Ureter (tissue), 1 donor: ENCODE measurements around the gene SNAP25. TPM values are rescaled to one million over a fixed set of nuclear protein-coding genes. Genes with fewer than 3 reads are reported as not detected.

Experiments used
- DNase-seq: peaks from one replicate; pipeline ENCODE4 v3.0.0-alpha.2; 2020; ENCODE audit warnings: low spot score
- total RNA-seq: library from RNA; stranded (reverse); gene quantifications from one replicate; pipeline ENCODE4 v1.2.4, GENCODE V29; 2023
- donor health status: DM: yes; HTN: yes; CAD: no.

The SNAP25 gene
- total RNA-seq, 1 donor from 2014 or later, result 16.3 TPM

DNA sequence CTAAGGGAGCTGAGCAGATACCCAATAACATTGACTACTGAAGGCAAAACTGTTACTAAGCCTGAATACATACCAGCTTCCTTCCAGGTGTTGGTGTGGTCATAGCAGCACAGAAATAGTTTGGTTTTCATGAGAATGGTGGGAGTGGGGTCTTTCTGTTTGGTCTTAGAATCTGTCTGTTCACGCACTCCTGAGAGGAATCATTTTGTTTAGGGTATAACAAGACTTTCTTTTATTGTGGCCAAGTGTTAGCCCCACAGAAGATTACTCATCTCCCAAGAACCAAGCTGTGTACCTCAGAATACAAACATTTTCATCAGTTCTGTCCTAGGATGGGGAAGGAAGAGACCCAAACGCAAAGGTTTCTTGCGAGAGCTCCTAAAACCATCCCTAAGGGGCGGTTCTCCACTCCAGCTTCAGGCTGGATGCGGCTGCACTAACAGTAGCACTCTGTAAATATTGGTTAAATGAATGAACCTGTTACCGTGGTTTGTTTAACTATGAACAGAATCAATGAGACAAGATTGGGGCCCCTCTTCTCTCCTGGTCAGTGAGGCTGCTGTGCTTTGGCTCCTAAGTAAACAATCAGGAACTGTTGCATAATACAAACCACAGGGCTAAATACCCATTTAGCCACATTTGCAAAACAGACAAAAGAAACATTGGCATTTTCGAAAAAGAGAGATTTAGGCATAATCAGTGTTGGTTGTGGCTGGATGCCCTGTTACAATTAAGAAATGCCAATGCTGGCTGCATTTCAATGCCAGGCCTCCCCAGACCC is 44.9 kb downstream of the SNAP25 start:
- DNase-seq, result no peak

DNA sequence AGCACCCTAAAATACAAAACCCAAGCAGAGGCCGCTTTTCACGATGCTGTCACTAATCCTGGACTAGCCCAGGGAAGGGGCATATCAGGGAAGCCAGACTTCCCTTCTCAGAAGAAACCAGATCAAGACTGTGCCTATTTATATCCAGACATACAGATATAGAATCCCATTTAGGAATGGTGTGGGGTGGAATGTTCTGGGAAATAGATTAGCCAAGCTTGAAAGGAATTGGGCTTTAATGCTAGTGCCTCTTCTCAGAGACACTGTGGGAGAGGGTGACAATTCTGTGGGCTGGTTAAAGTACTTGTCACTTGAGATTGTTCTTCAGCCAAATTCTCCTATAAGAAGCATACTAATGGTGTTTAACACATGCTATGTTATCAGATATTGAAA is 45.5 kb downstream of the SNAP25 start:
- DNase-seq, result no peak

DNA sequence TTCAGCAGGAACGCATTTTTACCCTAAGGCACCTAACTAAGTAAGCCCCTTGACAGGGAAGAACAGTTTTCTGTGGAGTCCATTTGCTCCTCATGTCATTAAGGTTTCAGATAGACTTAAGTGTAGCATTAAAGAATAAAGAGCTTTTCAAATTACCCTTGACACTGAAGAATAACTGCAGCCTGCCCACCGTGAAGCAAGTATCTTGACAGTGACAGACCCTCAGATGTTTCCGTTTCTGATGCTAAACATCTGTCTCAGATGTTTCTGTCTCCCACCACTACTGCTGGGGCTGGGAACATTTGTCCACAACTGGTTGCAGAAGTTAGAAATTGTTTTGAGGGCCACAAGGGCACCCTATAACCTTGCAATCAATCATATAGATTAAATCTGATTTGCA is 50.0 kb downstream of the SNAP25 start:
- DNase-seq, result no peak

DNA sequence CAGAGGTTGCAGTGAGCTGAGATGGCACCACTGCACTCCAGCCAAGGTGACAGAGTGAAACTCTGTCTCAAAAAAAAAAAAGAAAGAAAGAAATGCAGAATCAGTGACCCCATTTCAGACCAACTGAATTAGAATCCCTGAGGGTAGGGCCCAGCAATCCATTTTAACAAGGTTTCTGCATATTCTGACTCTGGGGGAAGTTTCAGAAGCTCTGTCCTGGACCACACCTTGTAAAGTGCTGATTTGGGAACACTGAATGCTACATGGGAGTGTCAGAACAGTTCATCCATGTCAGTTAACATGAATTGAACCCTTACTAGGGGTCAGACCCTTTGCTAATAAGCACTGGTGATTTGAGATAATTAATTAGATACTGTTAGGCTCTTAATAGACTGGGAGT is 52.0 kb downstream of the SNAP25 start:
- DNase-seq, result no peak

DNA sequence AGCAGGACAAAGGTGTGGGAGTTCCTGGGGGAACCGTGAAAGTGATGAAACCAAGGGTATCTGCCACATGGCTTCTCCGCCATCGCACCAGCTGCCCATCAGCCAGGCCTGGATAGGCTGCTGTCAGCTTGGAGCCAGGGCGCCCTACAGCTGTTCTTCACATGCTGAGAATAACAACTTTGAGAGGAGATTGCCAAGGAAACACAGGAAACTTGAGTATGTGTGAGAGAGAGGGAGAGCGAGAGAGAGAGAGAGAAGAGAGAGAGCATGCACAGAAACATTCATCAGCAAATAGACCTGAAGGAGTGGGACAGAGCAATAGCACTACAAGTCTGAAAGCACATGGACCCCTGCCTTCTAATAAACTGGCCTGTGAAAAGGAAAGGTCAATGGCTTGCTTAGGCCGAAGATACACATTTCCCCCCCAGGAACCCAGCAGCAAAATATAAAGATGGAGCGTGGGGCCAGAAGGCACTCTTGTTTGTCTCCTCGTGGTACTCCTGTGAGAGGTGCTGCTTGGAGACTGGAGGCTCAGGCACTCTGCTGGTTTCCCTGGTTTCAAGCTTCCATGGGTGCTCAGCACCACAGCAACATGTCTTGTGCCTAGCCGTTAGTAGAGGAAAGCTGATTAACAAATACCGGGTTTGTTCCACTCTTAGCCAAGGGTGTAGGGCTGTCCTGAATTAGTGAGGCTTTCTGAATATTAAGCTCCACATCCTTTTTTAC is 53.0 kb downstream of the SNAP25 start:
- DNase-seq, result no peak

DNA sequence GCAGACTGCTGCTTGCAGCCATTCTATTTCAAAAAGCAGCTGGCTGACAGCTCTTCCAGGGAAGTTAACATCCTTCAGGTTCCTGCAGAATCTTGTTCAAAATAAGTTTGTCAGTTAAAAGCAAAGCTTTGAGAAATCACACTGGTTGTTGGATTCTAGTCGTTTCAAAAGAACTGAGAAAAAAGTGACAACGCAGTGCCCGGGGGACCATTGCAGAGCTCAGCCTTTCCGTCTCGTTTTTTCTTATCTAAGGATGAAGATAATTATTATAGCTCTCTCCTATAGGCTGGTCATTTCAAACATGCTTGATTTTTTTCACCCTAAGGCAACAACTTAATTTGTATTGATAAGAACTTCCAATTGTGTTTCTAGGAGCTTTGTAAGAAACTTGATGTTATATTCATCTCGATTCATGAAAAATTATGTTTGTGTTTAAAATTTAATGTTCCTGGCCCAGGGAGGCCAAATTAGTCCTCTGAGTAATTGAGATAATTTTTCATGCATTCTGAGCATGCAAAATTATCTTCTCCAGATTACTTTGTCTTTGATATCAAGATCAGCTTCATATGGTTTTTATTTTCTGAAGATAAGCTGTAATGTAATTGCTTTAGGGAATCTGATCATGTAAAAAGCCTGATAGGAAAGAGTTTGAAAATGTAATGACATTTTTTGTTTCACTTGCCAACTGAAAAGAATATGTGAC is 58.4 kb downstream of the SNAP25 start:
- no peak for DNase-seq

DNA sequence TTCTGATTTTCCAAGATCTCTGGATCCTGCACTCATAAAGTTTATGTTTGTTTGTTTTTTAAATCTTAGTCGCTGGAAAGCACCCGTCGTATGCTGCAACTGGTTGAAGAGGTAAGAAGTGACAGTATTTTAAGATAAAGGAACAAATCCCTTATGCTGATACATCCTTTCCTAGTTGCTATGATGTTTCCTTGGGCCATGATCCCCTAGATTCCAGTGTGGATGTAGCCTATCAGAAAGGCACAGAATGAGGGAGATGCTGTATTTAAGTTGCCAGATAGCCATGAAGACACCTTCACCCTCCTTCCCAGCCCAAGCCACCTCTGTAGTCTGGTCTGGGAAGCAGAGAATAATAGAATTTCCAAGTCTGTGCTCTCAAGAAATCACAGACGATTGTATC is 59.0 kb downstream of the SNAP25 start:
- no peak for DNase-seq

DNA sequence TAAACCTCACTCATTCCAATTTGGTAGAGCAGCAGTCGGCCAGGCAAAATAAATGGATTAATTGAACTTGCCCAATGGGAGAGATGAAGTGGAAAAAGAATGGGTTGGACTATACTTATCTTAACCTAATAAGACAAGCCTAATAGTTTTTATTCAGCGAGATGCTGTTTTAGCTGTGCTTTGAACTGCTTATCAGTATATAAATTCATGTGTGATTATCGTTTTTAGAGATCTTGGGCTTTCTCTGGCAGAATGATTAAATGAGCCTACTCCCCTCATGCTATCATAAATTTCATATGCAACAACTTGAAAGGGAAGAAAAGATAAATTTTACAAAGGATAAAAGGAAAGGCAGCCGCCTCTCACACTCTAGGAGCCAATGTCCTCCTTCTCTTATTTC is 59.8 kb downstream of the SNAP25 start:
- DNase-seq, result no peak

DNA sequence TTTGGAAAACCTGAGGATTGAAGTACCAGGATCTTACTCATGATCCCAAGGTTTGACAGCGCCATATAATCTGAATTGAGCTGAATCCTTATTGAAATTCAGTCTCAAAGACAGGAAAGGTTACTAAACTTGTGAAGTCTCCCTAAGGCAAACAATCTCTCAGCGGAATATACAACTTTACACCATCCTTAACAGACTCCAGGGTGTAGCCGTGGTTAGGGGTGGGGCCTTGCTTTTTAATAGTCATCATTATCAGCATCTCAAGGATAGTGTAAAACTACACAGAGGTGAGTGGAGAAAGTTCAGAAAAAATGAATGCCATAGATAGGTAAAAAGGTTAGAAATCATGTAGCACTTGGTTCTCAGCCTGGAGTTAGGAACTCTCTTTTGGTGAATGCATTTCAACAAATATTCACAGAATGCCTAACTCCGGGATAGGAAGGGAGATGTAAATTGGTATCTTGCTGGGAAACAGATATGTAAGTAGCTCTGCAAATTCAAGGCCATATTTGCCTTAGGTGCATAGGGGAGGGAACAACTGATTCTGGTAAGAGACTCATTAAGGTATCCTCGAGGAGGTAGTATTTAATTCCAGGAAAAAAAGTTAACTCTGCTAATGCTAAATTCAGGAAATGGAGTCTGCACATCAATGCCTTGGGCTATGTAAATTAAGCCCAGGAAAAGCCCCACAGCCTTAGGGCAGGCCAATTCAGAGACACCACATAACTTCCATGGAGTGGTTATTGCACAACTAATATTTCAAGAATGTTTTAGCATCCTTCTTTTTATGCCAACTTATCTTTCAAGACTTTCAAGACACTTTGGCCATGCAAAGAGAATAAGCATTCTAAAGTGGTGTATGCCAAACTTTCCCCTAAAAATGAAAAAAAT is 61.6 kb downstream of the SNAP25 start:
- no peak for DNase-seq

DNA sequence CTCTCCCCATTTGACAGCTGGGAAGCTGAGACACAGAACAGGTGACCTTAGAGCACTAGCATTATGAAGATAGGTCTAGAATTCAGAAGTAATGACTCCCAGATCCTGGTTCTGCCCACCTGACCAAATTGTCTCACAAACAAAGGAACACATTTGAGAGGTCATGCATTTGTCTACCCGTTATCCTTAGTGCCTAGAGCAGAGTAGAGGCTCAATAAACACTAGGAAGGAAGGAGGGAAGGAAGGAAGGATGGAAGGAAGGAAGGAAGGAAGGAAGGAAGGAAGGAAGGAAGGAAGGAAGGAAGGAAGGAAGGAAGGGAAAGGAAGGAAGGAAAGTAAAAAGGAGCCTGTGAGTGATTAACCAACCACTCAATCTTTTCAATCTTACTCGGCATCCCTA is 63.3 kb downstream of the SNAP25 start:
- DNase-seq, result no peak

DNA sequence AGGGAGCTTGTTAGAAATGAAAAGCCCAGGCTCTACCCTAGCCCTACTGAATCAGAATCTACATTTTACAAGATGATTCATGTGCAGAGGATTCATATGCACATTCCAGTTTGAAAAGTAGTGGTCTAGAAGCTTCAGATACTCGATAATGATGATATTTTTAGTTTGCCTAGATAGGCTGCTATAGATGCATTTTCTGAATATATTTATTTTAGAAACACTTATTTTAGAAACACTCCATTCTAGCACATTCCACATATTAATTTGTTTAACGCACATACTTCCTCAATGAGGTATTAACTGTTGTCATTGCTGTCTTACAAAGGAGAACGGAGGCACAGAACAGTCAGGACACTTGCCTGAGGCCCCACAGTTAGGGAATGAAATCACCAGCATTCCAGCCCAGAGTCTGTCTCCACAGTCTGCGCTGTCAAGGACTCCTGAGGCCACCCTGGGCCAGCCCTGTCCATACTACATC is 64.4 kb downstream of the SNAP25 start:
- DNase-seq, result no peak

DNA sequence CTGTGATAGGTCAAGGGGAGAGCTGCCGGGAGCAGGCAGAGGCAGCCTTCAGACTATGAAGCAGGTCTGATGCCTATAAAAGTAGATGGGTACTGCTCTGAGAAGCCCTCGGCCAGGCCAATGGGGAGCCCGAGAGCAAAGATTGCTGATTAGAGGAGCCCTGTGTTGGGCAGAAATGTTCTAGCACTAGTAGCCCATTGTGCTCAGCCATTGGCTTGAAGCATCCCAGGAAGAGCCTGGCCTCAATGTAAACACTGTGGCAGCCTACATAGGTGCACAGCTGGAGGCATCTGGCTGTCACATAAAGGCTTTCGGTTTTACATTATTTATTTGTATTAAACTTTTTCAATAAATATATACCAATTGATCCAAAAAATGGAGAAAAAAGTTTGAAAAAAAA is 67.7 kb downstream of the SNAP25 start:
- DNase-seq, result no peak

DNA sequence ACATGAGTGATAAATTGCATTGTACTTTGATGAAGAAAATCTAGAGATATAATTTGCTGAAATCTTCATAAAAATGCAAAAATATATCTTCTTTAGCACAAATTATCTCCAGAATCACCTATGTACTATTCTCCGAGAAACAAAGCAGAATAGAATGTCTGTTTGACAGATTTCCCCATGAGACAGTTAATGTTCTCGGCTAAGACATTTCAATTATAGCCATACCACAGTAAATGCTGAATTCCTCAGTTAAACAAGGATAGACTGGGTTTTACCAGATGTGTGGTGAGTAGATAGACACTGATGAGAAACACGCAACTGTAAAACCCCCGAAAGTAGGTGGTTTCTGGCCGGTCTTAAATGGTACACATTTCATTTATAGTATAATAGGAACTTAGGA is 69.8 kb downstream of the SNAP25 start:
- DNase-seq, result no peak

DNA sequence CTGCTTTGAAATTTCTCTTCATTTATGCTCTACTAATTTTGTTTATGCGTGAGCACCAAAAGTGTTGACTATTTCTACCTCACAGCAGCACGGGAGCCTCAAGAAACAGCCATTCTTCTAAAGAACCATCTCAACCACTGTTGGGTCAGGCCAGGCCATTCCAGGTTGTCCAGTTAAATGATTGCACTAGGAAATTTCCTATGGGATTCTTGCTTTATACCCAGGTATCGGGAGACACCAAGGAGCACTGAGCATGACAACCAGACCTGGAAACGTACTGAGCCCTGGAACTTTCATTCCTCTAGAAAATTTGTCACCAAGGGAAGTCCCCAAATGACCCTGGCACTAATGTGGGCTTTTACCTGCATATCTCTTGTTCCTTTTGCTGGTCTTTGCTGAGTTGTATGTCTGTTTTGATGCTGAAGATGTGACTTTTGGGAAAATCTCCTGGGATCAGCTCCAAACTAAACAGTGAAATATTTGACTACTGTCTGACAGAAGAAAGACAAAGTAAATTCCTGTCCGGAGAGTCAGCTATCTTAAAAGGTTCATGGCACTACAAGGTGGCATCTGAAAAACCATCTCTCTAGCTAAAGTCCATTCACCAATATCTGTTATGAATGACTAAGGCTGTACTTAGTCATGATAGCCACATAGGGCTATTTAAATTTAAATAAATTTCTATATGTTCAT is 70.5 kb downstream of the SNAP25 start:
- no peak for DNase-seq

DNA sequence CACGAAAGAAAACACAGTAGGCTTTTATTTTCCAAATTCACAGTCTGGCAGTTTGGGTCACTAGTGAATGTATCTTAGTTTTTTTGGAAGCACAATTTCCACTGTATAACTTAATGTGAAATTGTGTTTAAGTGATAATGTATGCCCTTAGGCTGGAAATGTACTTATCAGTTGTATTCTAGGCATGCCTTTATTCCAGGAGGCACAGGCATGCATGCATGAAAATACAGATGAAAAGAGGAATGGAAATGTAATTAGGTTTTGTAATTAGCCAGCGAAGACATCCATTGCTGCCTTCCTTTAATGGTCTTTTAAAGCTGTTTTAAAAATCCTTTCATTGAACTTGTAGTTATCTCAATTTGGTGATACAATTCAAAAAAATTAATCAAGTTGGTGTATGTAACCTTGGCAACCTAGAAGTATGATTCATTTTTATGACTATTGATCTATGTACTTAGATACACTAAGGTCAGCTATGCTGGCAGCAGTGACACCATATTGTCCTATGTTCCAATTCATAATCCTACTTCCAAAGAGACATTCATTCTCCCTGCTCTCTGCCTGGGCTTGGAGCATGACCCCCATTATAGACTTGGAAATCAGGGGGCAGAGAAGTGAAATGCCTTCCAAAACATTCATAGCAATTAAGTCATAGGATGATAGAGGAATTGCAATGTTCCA is 73.1 kb downstream of the SNAP25 start:
- DNase-seq, result no peak

DNA sequence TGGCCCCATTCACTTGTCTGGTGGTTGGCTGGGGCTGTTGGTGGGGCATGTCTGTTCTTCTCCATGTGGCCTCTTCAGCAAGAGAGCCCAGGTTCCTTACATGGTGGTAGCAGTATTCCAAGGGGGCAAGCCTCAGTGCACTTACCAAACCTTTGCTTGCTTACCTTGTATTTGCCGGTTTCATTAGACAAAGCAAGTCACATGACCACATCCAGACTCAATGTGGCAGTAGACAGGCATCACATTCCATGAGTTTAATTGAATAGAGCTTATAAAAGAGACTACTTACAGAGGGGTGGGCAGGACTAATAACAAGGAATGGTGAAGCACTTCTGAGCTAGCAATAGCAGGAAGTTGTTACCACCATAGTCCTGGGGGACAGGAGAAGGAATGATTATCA is 78.6 kb downstream of the SNAP25 start:
- DNase-seq, result no peak

DNA sequence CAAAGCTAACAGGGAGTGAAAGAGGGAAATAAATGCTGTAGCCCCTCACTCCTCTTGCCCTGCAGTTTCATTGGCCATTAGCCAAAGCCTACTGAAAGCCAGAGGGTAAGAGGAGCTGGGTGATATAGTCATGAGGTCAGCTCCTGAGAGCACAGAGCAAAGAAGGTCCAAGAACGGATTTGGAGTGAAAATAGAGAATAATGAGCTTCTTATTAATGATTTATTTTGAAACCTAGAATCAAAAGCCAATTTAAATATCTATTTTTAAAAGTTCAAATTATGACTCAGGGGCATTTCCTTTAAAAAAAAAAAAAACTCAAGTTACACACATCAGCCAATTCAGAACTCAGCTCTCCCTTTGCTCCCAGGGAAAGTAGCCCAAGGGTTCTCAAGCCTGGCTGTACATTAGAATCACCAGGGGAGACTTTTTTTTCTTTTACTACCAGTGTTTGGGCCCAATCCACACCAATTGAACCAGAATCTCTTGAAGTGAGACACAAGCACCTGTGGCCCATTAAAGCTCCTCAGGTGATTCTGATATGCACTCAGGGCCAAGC is 79.1 kb downstream of the SNAP25 start:
- DNase-seq, result no peak

DNA sequence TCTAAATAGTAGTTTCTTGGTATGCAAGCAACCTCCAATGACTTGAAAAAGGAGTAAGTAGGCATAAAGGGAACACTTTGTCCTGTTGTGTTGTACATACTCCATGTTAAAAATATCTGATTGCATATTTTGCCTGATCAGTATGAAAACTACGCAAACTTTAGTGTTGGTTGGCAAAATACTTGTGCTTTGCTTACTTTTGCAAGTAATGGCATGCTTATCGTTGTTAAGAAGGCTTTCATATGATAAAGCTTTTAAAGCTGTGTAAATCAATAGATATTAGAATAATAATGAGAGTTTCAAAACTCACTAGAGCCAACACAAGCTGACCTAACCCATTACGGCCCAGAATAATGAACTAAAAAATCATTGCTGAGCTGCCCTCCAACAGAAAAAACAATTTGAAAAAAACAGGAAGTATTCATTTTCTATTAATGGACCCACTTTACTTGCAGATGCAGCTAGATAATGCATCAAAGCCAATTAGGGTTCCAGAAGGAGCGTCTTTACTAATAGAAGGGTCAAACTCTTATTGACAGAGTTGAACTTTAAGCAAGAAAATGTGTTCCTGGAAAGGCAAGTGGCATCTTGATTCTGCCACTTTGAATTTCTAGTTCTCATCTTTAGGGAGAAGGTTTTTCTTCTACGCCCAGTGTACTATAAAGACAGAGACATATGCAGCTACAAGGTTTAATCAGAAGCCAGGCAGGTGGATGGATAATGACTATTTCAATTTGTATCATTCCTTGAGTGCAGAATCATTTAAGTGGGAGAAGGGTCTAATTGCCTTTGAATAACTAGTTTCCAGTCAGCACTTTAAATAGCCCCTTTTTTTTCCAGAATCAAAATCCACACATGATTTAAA is 82.2 kb downstream of the SNAP25 start:
- DNase-seq, result no peak

DNA sequence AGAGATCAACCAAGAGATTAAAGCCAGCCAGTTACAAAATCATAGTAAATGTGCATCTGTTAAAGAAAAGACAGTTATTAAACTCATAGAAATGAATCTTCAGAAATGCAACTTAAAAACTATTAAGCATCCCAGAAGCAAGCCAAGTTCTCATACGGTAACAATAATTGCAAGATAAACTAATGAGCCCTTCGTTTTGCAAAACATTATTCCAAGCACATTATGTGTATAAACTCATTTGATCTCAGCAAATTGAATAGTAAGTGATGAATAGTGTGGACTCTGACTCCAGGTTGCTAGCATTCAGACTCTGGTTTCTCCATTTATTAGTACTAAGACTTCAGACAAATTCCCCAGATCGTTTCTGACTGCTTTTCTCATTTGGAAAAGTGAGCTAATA is 85.2 kb downstream of the SNAP25 start:
- no peak for DNase-seq
